Hepatocyte (in vitro differentiated cells): ENCODE results near the gene ALDH1A2. TPM values are rescaled to one million over a fixed set of nuclear protein-coding genes. Genes with fewer than 3 reads are reported as not detected.

ENCODE experiments used
- DNase-seq: peaks from one replicate; pipeline ENCODE4 v3.0.0-alpha.2; 2016; ENCODE audit warnings: low spot score
- H2AFZ ChIP-seq: fragments of 200-600 bp; sonication (generic); 2 replicates; pipeline ENCODE4 v1.6.0; 2016; ENCODE audit warnings: antibody characterized with exemption, mild to moderate bottlenecking
- H3K27ac ChIP-seq: fragments of 200-600 bp; sonication (generic); 2 replicates; pipeline ENCODE4 v1.5.1; 2016; ENCODE audit warnings: mild to moderate bottlenecking
- H3K27me3 ChIP-seq: fragments of 200-600 bp; sonication (generic); 2 replicates; pipeline ENCODE4 v1.6.1; 2016
- H3K36me3 ChIP-seq: fragments of 200-600 bp; sonication (generic); replicated peaks from 2 replicates; pipeline ENCODE4 v1.5.1; 2016; ENCODE audit warnings: low read depth; ENCODE audit not compliant: insufficient read depth
- H3K4me1 ChIP-seq: fragments of 200-600 bp; sonication (generic); 2 replicates; pipeline ENCODE4 v1.5.1; 2016; ENCODE audit warnings: mild to moderate bottlenecking, moderate library complexity; ENCODE audit not compliant: insufficient read depth
- H3K4me2 ChIP-seq: fragments of 200-600 bp; sonication (generic); 2 replicates; pipeline ENCODE4 v1.6.0; 2016
- H3K4me3 ChIP-seq: fragments of 200-600 bp; sonication (generic); 2 replicates; pipeline ENCODE4 v1.5.1; 2016; ENCODE audit warnings: mild to moderate bottlenecking
- H3K79me2 ChIP-seq: fragments of 200-600 bp; sonication (generic); 2 replicates; pipeline ENCODE4 v1.6.0; 2017; ENCODE audit warnings: mild to moderate bottlenecking
- H3K9me2 ChIP-seq: fragments of 200-600 bp; sonication (generic); replicated peaks from 2 replicates; pipeline ENCODE4 v1.6.0; 2017; ENCODE audit warnings: mild to moderate bottlenecking; ENCODE audit not compliant: insufficient read depth
- H3K9me3 ChIP-seq: fragments of 200-600 bp; sonication (generic); 2 replicates; pipeline ENCODE4 v1.5.1; 2016; ENCODE audit warnings: low read depth, mild to moderate bottlenecking
- H4K20me1 ChIP-seq: fragments of 200-600 bp; sonication (generic); 2 replicates; pipeline ENCODE4 v1.6.0; 2016; ENCODE audit warnings: mild to moderate bottlenecking; ENCODE audit not compliant: insufficient read depth, poor library complexity, severe bottlenecking
- CTCF ChIP-seq: fragments of 200-600 bp; sonication (generic); IDR thresholded peaks from 2 replicates; pipeline ENCODE4 v1.5.1; 2016; ENCODE audit warnings: antibody characterized with exemption, mild to moderate bottlenecking; ENCODE audit not compliant: poor library complexity
- EZH2 ChIP-seq: fragments of 200-600 bp; sonication (generic); IDR thresholded peaks from 2 replicates; pipeline ENCODE4 v1.6.1; 2016; ENCODE audit warnings: antibody characterized with exemption, mild to moderate bottlenecking, borderline replicate concordance
- EZH2phosphoT487 ChIP-seq: fragments of 200-600 bp; sonication (generic); IDR thresholded peaks from one replicate; pipeline ENCODE4 v1.6.1; 2018; ENCODE audit warnings: antibody characterized with exemption, mild to moderate bottlenecking, low read depth, moderate library complexity; ENCODE audit not compliant: unreplicated experiment, severe bottlenecking
- WGBS: methylation state at CpG from one replicate; pipeline ENCODE4 v1.1.6; 2016; ENCODE audit warnings: low lambda C conversion rate; ENCODE audit errors: missing lambda C conversion rate; 5-methylcytosine and 5-hydroxymethylcytosine counted together
- polyA plus RNA-seq: library from polyadenylated mRNA; unstranded; fragments of >200 nt; fragmentation: Nextera tagmentation; extraction: Ambion mirVana; gene quantifications from 2 replicates; pipeline ENCODE4 v1.2.1, GENCODE V29; 2016
- total RNA-seq: library from RNA; depleted of rRNA; stranded (reverse); fragments of >200 nt; gene quantifications from 2 replicates; pipeline ENCODE4 v1.2.3, GENCODE V29; 2014

Gene ALDH1A2
- total and polyA plus RNA-seq, 2 experiments from 2014 or later, result 3.0 to 7.3 TPM

- no peaks in the 10 kb centered on the region for H3K4me1 ChIP-seq
- H2AFZ ChIP-seq, result no peak overlapping the region
- H3K79me2 ChIP-seq, result no peaks in the 10 kb centered on the region
- H4K20me1 ChIP-seq, result no peaks in the 10 kb centered on the region
- no peaks in the 10 kb centered on the region for H3K9me2 ChIP-seq
- no peaks in the 10 kb centered on the region for H3K9me3 ChIP-seq
- no peaks in the 10 kb centered on the region for H3K27me3 ChIP-seq
- no peaks in the 10 kb centered on the region for H3K36me3 ChIP-seq
- TF ChIP-seq EZH2, result no peak
- no peak for TF ChIP-seq EZH2phosphoT487
- TF ChIP-seq CTCF, result no peak
- H3K4me3 ChIP-seq, result no peak overlapping the region
- no peak for DNase-seq
- H3K4me2 ChIP-seq, result no peak overlapping the region
- no peak overlapping the region for H3K27ac ChIP-seq
- WGBS, result 78% methylated on average over 4 of the region's 4 CpGs
These were observed 103.6 kb downstream of the ALDH1A2 start for GRCh38 chr15:57961919-57962318.

DNA sequence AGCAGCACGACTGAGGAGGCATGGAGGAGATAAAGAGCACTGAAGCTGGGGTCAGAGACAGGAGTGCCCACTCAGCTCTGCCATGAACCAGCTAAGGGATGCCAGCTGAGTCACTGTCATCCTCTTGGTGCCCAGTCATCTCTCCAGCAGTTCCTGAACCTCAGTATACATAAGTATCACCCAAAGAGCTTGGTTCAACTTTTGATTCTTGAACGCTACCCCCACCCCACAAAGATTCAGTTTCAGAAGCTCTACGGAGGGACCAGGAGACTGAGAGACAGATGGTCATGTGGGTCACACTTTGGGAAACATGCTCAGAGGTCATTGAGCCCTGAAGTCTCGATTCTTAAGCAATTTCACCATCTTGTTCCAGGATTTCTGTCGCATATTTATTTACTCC is 108.4 kb downstream of the ALDH1A2 start:
- Histone ChIP-seq H3K36me3 (no peaks in the 10 kb centered on the region), H3K27ac (no peak overlapping the region), H3K4me3 (no peak overlapping the region), H3K9me2 (no peaks in the 10 kb centered on the region), H3K79me2 (no peaks in the 10 kb centered on the region), H3K27me3 (no peaks in the 10 kb centered on the region), H2AFZ (no peak overlapping the region), H3K4me2 (no peak overlapping the region), H3K4me1 (no peaks in the 10 kb centered on the region), H4K20me1 (no peaks in the 10 kb centered on the region), H3K9me3 (no peaks in the 10 kb centered on the region)
- TF ChIP-seq EZH2, result no peak
- TF ChIP-seq CTCF, result no peak
- TF ChIP-seq EZH2phosphoT487, result no peak
- WGBS, result 92% methylated on average over 5 of the region's 5 CpGs
- DNase-seq, result no peak

DNA sequence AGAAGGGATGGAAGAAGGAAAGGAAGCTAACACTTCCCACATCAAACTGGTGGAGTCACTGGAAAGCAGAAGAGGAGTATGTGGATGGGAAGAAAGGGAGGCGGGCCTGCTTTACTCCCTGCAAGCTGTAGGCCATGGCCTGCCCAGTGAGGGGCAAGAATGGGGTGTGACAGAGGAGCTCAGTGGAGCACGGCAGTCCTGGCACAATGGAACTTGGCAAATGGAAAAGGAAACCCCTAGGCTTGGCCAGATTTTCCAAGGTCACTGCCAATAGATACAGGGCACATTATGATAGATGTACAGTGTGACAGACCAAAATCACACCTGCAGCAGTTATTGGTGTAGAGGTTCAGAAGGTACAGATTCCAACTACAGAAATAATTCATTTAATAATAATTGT is 111.6 kb downstream of the ALDH1A2 start:
- no peaks in the 10 kb centered on the region for H3K36me3 ChIP-seq
- DNase-seq, result no peak
- WGBS, result 93% methylated on average over 2 of the region's 2 CpGs
- no peak overlapping the region for H3K4me3 ChIP-seq
- no peaks in the 10 kb centered on the region for H3K4me1 ChIP-seq
- no peaks in the 10 kb centered on the region for H3K27me3 ChIP-seq
- H3K4me2 ChIP-seq, result no peak overlapping the region
- no peaks in the 10 kb centered on the region for H4K20me1 ChIP-seq
- TF ChIP-seq CTCF, result no peak
- no peaks in the 10 kb centered on the region for H3K9me2 ChIP-seq
- no peak overlapping the region for H2AFZ ChIP-seq
- H3K79me2 ChIP-seq, result no peaks in the 10 kb centered on the region
- no peaks in the 10 kb centered on the region for H3K9me3 ChIP-seq
- H3K27ac ChIP-seq, result no peak overlapping the region

DNA sequence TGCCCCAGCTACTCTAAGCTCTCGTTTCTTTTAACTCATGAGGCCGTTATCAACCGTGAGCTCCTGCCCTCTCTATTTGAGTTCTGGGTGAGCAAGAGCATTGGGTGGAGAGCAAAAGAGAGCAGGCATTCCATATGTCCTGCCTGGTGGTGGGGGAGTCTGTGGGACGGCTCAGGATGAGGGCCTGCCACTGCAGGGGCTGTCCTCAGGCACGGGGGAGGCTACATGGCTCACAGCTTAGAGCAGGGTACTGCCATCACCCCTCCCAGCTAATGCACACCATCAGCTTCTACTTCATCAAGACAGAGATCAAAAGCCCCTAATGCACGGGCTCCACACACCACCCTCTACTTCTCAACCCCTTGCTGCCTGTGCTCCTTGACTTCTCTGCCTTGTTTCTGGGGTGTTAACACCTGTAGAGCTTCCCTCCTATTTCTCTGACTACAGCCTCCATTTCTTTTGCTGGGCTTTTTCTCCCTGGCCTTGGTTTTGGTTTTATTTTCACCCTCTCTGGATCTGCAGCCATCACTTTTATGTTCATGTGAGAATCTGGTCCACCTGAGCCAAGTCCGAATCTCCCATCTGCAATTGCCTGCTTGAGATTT is 114.1 kb downstream of the ALDH1A2 start:
- Histone ChIP-seq H3K79me2 (no peaks in the 10 kb centered on the region), H3K27ac (no peak overlapping the region), H3K9me2 (no peaks in the 10 kb centered on the region), H3K4me2 (no peak overlapping the region), H3K4me3 (no peak overlapping the region), H3K36me3 (no peaks in the 10 kb centered on the region), H3K27me3 (no peaks in the 10 kb centered on the region), H3K4me1 (no peaks in the 10 kb centered on the region), H3K9me3 (no peaks in the 10 kb centered on the region), H4K20me1 (no peaks in the 10 kb centered on the region), H2AFZ (no peak overlapping the region)
- TF ChIP-seq CTCF (no peak), EZH2 (no peak), EZH2phosphoT487 (no peak)
- DNase-seq, result no peak
- 79% methylated on average over 7 of the region's 7 CpGs for WGBS
